GM12878 (cell line): ENCODE results near the gene GAS2. TPM values are rescaled to one million over a fixed set of nuclear protein-coding genes. Genes with fewer than 3 reads are reported as not detected.

Source experiments
- ATAC-seq: fragments of 200-7000 bp; cut with Tn5 transposase; 3 replicates; pipeline ENCODE4 v1.9.1; 2020; ENCODE audit warnings: mild to moderate bottlenecking, moderate library complexity
- BruUV-seq: library from RNA; stranded (reverse); fragments of 400-500 nt; replicated peaks from 2 replicates; lab custom pipeline; 2021; lab: Mats Ljungman, UMichigan
- CTCF ChIA-PET: fragments of 300-600 bp; sonication (Branson Sonifier 250); formaldehyde crosslinking; extraction: SDS; loops from one replicate; lab custom pipeline; 2021; ENCODE audit warnings: inconsistent platforms; lab: Yijun Ruan, JAX
- POLR2A ChIA-PET: fragments of 350-600 bp; formaldehyde crosslinking; extraction: SDS; loops from one replicate; lab custom pipeline; 2021; ENCODE audit warnings: inconsistent platforms; lab: Charles Lee
- RAD21 ChIA-PET: fragments of 300-600 bp; sonication (Branson Sonifier 250); formaldehyde crosslinking; loops from one replicate; lab custom pipeline; 2023; ENCODE audit warnings: antibody characterized with exemption; ENCODE audit not compliant: unreplicated experiment; lab: Charles Lee
- SMC1A ChIA-PET: fragments of 300-600 bp; sonication (Branson Sonifier 250); formaldehyde crosslinking; loops from one replicate; lab custom pipeline; 2023; ENCODE audit not compliant: unreplicated experiment, uncharacterized antibody; lab: Charles Lee
- DNase-seq: peaks from one replicate; pipeline ENCODE4 v3.0.0-alpha.2; 2011; ENCODE audit warnings: low read depth, low spot score
- FAIRE-seq: peaks from 3 replicates; lab custom pipeline; 2011; peaks lifted over from hg19 to GRCh38; lab: Jason Lieb, UNC
- H2AFZ ChIP-seq: 2 replicates; pipeline ENCODE4 v1.6.0; 2011; ENCODE audit warnings: low read depth, low read length, control low read depth; ENCODE audit not compliant: control insufficient read depth
- H3K27ac ChIP-seq: 2 replicates; pipeline ENCODE4 v1.5.1; 2011; ENCODE audit warnings: control low read depth; ENCODE audit not compliant: control insufficient read depth, insufficient read depth
- H3K27me3 ChIP-seq, 2 experiments: replicated peaks in 1 of 2; 2 replicates each; pipeline versions ENCODE4 v1.6.0 to v1.6.1; 2011; ENCODE audit warnings: low read length in 1 of 2; ENCODE audit not compliant: control insufficient read depth in 2 of 2, insufficient read depth in 2 of 2
- H3K36me3 ChIP-seq, 2 experiments: 2 replicates each; pipeline ENCODE4 v1.5.1; 2011; ENCODE audit warnings: low read length in 1 of 2; ENCODE audit not compliant: control insufficient read depth in 2 of 2, insufficient read depth in 2 of 2
- H3K4me1 ChIP-seq: 2 replicates; pipeline ENCODE4 v1.6.1; 2011; ENCODE audit warnings: mild to moderate bottlenecking, low read length, moderate library complexity, mixed read lengths; ENCODE audit not compliant: control insufficient read depth, insufficient read depth
- H3K4me2 ChIP-seq: 2 replicates; pipeline ENCODE4 v1.6.0; 2011; ENCODE audit warnings: control low read depth; ENCODE audit not compliant: control insufficient read depth, insufficient read depth
- H3K4me3 ChIP-seq: fragments of 200-600 bp; sonication (generic); 2 replicates; pipeline ENCODE4 v1.5.1; 2016
- H3K79me2 ChIP-seq: 2 replicates; pipeline ENCODE4 v1.6.0; 2011; ENCODE audit warnings: low read length; ENCODE audit not compliant: control insufficient read depth, insufficient read depth
- H3K9ac ChIP-seq: 2 replicates; pipeline ENCODE4 v1.8.0; 2011; ENCODE audit warnings: low read length, control low read depth, mixed read lengths; ENCODE audit not compliant: control insufficient read depth, insufficient read depth
- H3K9me3 ChIP-seq: replicated peaks from 3 replicates; pipeline ENCODE4 v1.5.1; 2011; ENCODE audit warnings: mild to moderate bottlenecking, low read length; ENCODE audit not compliant: control insufficient read depth, insufficient read depth
- H4K20me1 ChIP-seq: 2 replicates; pipeline ENCODE4 v1.6.0; 2011; ENCODE audit not compliant: control insufficient read depth, insufficient read depth
- ATF7 ChIP-seq: fragments of 450-650 bp; IDR thresholded peaks from 2 replicates; pipeline ENCODE4 v1.6.1; 2016; ENCODE audit warnings: low read depth, mild to moderate bottlenecking
- E4F1 ChIP-seq: fragments of 450-650 bp; IDR thresholded peaks from 2 replicates; pipeline ENCODE4 v1.6.1; 2018; ENCODE audit warnings: borderline replicate concordance, mild to moderate bottlenecking; ENCODE audit not compliant: partially characterized antibody
- FOXK2 ChIP-seq: fragments of 450-650 bp; IDR thresholded peaks from 2 replicates; pipeline ENCODE4 v1.6.1; 2017; ENCODE audit warnings: mild to moderate bottlenecking, moderate library complexity
- NR2C1 ChIP-seq: fragments of 450-650 bp; IDR thresholded peaks from 2 replicates; pipeline ENCODE4 v1.6.1; 2017; ENCODE audit warnings: antibody characterized with exemption, mild to moderate bottlenecking, moderate library complexity
- RB1 ChIP-seq: fragments of 450-650 bp; formaldehyde crosslinking; IDR thresholded peaks from 2 replicates; pipeline ENCODE4 v1.6.1; 2017; ENCODE audit warnings: mild to moderate bottlenecking, borderline replicate concordance
- SRF ChIP-seq, 2 experiments: IDR thresholded peaks; 2 replicates each; pipeline ENCODE4 v1.6.1; 2011; ENCODE audit warnings: low read depth in 2 of 2, low read length in 2 of 2, mild to moderate bottlenecking in 1 of 2, moderate library complexity in 1 of 2
- WGBS: methylation state at CpG from one replicate; pipeline ENCODE4 v1.1.6; 2016; ENCODE audit warnings: low lambda C conversion rate; ENCODE audit not compliant: insufficient replicate concordance, insufficient coverage; ENCODE audit errors: missing lambda C conversion rate; 5-methylcytosine and 5-hydroxymethylcytosine counted together
- in situ Hi-C: fragments of 300-500 bp; cut with MboI; formaldehyde crosslinking; loops from 9 replicates; pipeline ENCODE4 v1.14.3; 2018; ENCODE audit warnings: mixed read lengths
- intact Hi-C: fragments of 100-400 bp; cut with micrococcal nuclease; formaldehyde crosslinking; loops from one replicate; pipeline ENCODE4 v1.14.2; 2022; ENCODE audit not compliant: unreplicated experiment
- polyA plus RNA-seq, 11 experiments: library from polyadenylated mRNA; depleted of rRNA in 4 of 11; unstranded in 6 of 11; stranded (reverse) in 5 of 11; fragments of >200 nt; fragmentation: Nextera tagmentation in 4 of 11; fragmentation: Illumina TruSeq in 1 of 11; extraction: Ambion mirVana in 4 of 11; extraction: Trizol in 1 of 11; gene quantifications; 1 replicate in 1 of 11; 2 replicates in 10 of 11; pipeline versions ENCODE4 v1.2.1 to v1.2.3, GENCODE V29; 2011 to 2016; ENCODE audit warnings: inconsistent platforms in 2 of 11, missing spikeins in 2 of 11, low read depth in 1 of 11
- total RNA-seq, 4 experiments: library from RNA; depleted of rRNA in 3 of 4; stranded (reverse); fragments of >200 nt in 3 of 4; fragmentation: Illumina TruSeq in 1 of 4; extraction: Trizol in 1 of 4; gene quantifications; 2 replicates each; pipeline versions ENCODE4 v1.2.1 to v1.2.3, GENCODE V29; 2013 to 2021
- TF ChIP-seq, protein P1 (sequence below): IDR thresholded peaks from 2 replicates; pipeline ENCODE4 v1.6.1; 2012; ENCODE audit warnings: low read depth, low read length, improper control_type of control experiment

GAS2 gene
- total and polyA plus RNA-seq, 10 of the 15 experiments (the other 5 are each of a cell fraction or from before 2014, with no cell fraction given): 16.4 to 81.4 (median 26.2) TPM

DNA sequence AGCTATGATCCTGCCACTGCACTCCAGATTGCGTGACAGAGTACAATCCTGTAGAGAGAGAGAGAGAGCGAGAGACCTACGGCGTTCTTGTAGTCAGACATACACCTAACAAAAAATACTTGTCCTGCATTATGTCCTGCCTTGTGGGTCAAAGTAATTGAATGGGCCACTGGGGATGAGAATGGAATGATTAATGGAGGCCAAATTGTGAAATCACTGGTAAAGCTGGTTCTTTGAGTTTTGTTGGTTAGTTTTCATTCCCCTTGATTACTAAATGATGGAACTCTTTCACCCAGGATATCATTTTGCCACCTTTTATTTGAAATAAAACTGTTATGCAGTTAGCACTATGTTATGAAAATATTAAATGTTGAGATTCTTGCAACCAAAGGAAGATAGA is 18.7 kb downstream of the GAS2 start (continued):
- no peak for TF ChIP-seq E4F1
- TF ChIP-seq FOXK2: no peak
- no peak for TF ChIP-seq SRF (IDR thresholded peaks at IDR 0.05; ENCODE audit: low read depth in 2 of 2, low read length in 2 of 2)

DNA sequence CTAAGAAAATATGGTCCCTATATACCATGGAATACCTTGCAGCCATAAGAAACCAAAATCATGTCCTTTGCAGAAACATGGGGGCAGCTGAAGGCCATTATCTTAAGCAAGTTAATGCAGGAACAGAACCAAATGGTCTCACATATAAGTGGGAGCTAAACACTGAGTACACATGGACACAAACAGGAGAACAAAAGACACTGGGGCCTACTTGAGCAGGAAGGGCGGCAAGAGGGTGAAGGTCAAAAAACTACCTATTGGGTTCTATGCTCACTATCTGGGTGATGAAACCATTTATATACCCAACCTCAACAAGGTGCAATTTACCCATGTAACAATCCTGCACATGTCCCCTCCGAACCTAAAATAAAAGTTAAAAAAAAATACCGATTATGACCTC is 22.5 kb downstream of the GAS2 start:
- in situ Hi-C loops: no loop called here
- peak; percentile 37 for ATAC-seq
- Histone ChIP-seq H3K9ac (no peak overlapping the region), H4K20me1 (no peaks in the 10 kb centered on the region), H2AFZ (no peak overlapping the region), H3K4me3 (no peak overlapping the region), H3K36me3 (no peaks in the 10 kb centered on the region), H3K9me3 (no peaks in the 10 kb centered on the region), H3K79me2 (no peaks in the 10 kb centered on the region), H3K4me2 (no peak overlapping the region), H3K4me1 (no peaks in the 10 kb centered on the region), H3K27ac (no peak overlapping the region), H3K27me3 (no peaks in the 10 kb centered on the region)
- RAD21 ChIA-PET: interaction anchor here (1.0 to 9.4 kb wide), 4 partner anchors 10 to 99 kb away, joined by 3 to 101 read pairs (median 10); no protein-coding TSS in a partner anchor
- FAIRE-seq: no peak
- CTCF ChIA-PET: interaction anchor here (1.1 to 3.8 kb wide), 6 partner anchors 11 to 140 kb away, joined by 3 to 15 read pairs (median 4); no protein-coding TSS in a partner anchor
- intact Hi-C loops: no loop called here
- SMC1A ChIA-PET: interaction anchor here (1.2 to 8.3 kb wide), 5 partner anchors 8 to 99 kb away, joined by 3 to 87 read pairs (median 6); no protein-coding TSS in a partner anchor
- 49% methylated on average over 3 of the region's 3 CpGs for WGBS
- POLR2A ChIA-PET: interaction anchor here (0.8 to 6.4 kb wide), 4 partner anchors 10 to 97 kb away, joined by 3 to 60 read pairs (median 23); no protein-coding TSS in a partner anchor
- 0 out of 2 replicates have a peak, but pooled peaks have one; percentile 30 for TF ChIP-seq ATF7
- TF ChIP-seq, protein P1, sequence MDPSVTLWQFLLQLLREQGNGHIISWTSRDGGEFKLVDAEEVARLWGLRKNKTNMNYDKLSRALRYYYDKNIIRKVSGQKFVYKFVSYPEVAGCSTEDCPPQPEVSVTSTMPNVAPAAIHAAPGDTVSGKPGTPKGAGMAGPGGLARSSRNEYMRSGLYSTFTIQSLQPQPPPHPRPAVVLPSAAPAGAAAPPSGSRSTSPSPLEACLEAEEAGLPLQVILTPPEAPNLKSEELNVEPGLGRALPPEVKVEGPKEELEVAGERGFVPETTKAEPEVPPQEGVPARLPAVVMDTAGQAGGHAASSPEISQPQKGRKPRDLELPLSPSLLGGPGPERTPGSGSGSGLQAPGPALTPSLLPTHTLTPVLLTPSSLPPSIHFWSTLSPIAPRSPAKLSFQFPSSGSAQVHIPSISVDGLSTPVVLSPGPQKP: no peak
- 0 out of 2 replicates have a peak, but pooled peaks have one; percentile 28 for TF ChIP-seq NR2C1
- no peak for TF ChIP-seq RB1
- no peak for DNase-seq
- no TSS peak for BruUV-seq
